Trophoblast cell (in vitro differentiated cells and primary cell): ENCODE measurements around the gene ING4.
A peak's percentile ranks its signal among the peaks of the same experiment; 100 is the strongest.

Source experiments
- DNase-seq, 2 donors: peaks; one replicate each; pipeline ENCODE4 v3.0.0-alpha.2; 2016
- H2AFZ ChIP-seq: 2 replicates; pipeline ENCODE4 v1.6.1; 2013; ENCODE audit warnings: low read length, moderate library complexity, mild to moderate bottlenecking; ENCODE audit not compliant: insufficient read depth, poor library complexity
- H2AK5ac ChIP-seq: 2 replicates; pipeline ENCODE4 v1.6.1; 2013; ENCODE audit warnings: mild to moderate bottlenecking, low read length
- H2BK120ac ChIP-seq: 2 replicates; pipeline ENCODE4 v1.6.1; 2013; ENCODE audit warnings: low read length, mild to moderate bottlenecking, moderate library complexity; ENCODE audit not compliant: insufficient read depth, poor library complexity
- H2BK12ac ChIP-seq: 2 replicates; pipeline ENCODE4 v1.6.1; 2013; ENCODE audit warnings: mild to moderate bottlenecking, low read length, moderate library complexity
- H2BK5ac ChIP-seq: 2 replicates; pipeline ENCODE4 v1.6.1; 2013; ENCODE audit warnings: low read length, low read depth, moderate library complexity, mild to moderate bottlenecking; ENCODE audit not compliant: poor library complexity
- H3K14ac ChIP-seq: 2 replicates; pipeline ENCODE4 v1.6.1; 2013; ENCODE audit warnings: mild to moderate bottlenecking, low read length
- H3K18ac ChIP-seq: 2 replicates; pipeline ENCODE4 v1.6.1; 2013; ENCODE audit warnings: mild to moderate bottlenecking, low read length
- H3K23ac ChIP-seq: 2 replicates; pipeline ENCODE4 v1.6.1; 2013; ENCODE audit warnings: low read length
- H3K27ac ChIP-seq: 2 replicates; pipeline ENCODE4 v1.5.1; 2013; ENCODE audit warnings: low read depth, mild to moderate bottlenecking, inconsistent platforms, low read length, moderate library complexity
- H3K27me3 ChIP-seq: 2 replicates; pipeline ENCODE4 v1.6.1; 2013; ENCODE audit warnings: inconsistent platforms, mild to moderate bottlenecking, low read length, moderate library complexity; ENCODE audit not compliant: insufficient read depth
- H3K36me3 ChIP-seq, 2 experiments: 1 replicate in 1 of 2; 2 replicates in 1 of 2; pipeline ENCODE4 v1.6.1; 2013; ENCODE audit warnings: low read length in 2 of 2, mild to moderate bottlenecking in 2 of 2, moderate library complexity in 1 of 2; ENCODE audit not compliant: insufficient read depth in 2 of 2, control insufficient read depth in 1 of 2
- H3K4ac ChIP-seq: 2 replicates; pipeline ENCODE4 v1.6.1; 2013; ENCODE audit warnings: low read depth, mild to moderate bottlenecking, low read length, moderate library complexity
- H3K4me1 ChIP-seq, 2 experiments: 1 replicate in 1 of 2; 2 replicates in 1 of 2; pipeline ENCODE4 v1.6.1; 2013; ENCODE audit warnings: low read length in 2 of 2, mild to moderate bottlenecking in 2 of 2, moderate library complexity in 1 of 2; ENCODE audit not compliant: insufficient read depth in 2 of 2, control insufficient read depth in 1 of 2
- H3K4me2 ChIP-seq: 2 replicates; pipeline ENCODE4 v1.6.1; 2013; ENCODE audit warnings: inconsistent platforms, mild to moderate bottlenecking, low read length, moderate library complexity
- H3K4me3 ChIP-seq: 2 replicates; pipeline ENCODE4 v1.5.1; 2013; ENCODE audit warnings: mild to moderate bottlenecking, low read depth, low read length, inconsistent platforms
- H3K79me1 ChIP-seq: one replicate; pipeline ENCODE4 v1.6.1; 2013; ENCODE audit warnings: low read length
- H3K79me2 ChIP-seq: 2 replicates; pipeline ENCODE4 v1.6.1; 2013; ENCODE audit warnings: low read length, mild to moderate bottlenecking; ENCODE audit not compliant: control insufficient read depth, insufficient read depth, poor library complexity
- H3K9ac ChIP-seq: 2 replicates; pipeline ENCODE4 v1.6.1; 2013; ENCODE audit warnings: mild to moderate bottlenecking, low read length
- H3K9me3 ChIP-seq: 2 replicates; pipeline ENCODE4 v1.6.1; 2013; ENCODE audit warnings: low read depth, mild to moderate bottlenecking, control low read depth, inconsistent platforms, low read length; ENCODE audit not compliant: insufficient read depth
- H4K12ac ChIP-seq: 2 replicates; pipeline ENCODE4 v1.6.1; 2013; ENCODE audit warnings: low read depth, mild to moderate bottlenecking, low read length, moderate library complexity
- H4K8ac ChIP-seq: 2 replicates; pipeline ENCODE4 v1.6.1; 2013; ENCODE audit warnings: low read depth, mild to moderate bottlenecking, low read length, moderate library complexity
- H4K91ac ChIP-seq: one replicate; pipeline ENCODE4 v1.6.1; 2013; ENCODE audit warnings: low read depth, mild to moderate bottlenecking, low read length, moderate library complexity
- WGBS: extraction: QIAGEN DNeasy Blood & Tissue Kit; methylation state at CpG from one replicate; pipeline ENCODE4 v1.1.7; 2013; ENCODE audit warnings: missing lambda C conversion rate; ENCODE audit not compliant: insufficient read length, insufficient coverage; ENCODE audit errors: extremely low coverage; 5-methylcytosine and 5-hydroxymethylcytosine counted together

ING4 gene

DNA sequence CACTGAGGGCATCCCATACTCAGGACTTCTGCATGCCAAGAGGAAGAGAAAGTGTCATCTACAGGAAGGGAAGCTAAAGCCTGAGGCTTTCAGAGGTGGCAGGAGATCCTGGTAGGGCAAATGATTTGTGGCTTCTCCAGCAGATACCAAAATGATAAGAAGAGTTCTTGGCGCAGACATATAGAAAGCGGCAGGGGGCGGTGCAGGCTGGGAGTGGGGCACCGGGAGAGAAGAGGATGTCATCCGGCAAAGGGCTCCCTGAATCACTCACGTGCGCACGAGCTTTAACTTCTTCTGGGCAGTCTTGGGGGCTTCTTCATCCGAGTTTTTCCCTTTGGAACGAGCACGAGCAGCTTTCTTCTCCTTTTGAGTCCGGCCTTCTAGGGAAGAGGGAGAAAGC, 10.5 kb downstream of the ING4 start:
- Histone ChIP-seq H2AFZ (no peak overlapping the region), H2BK5ac (no peak overlapping the region), H3K4me3 (no peak overlapping the region), H3K79me2 (no peaks in the 10 kb centered on the region), H3K4me1 (no peaks in the 10 kb centered on the region), H3K14ac (no peak overlapping the region), H3K4ac (no peak overlapping the region), H3K27me3 (no peaks in the 10 kb centered on the region), H4K8ac (no peak overlapping the region), H2BK120ac (no peak overlapping the region), H2BK12ac (no peak overlapping the region), H4K12ac (no peak overlapping the region), H3K18ac (no peak overlapping the region), H3K23ac (no peak overlapping the region), H4K91ac (no peak overlapping the region), H3K27ac (no peak overlapping the region), H3K79me1 (no peaks in the 10 kb centered on the region), H3K4me2 (no peak overlapping the region), H2AK5ac (no peak overlapping the region), H3K9ac (no peak overlapping the region), H3K36me3 (peaks cover 34 to 49% of the 10 kb centered on the region in 2 experiments), H3K9me3 (no peaks in the 10 kb centered on the region)
- no CpG with 5 or more reads among the region's 12 CpGs for WGBS
- DNase-seq: no peak

DNA sequence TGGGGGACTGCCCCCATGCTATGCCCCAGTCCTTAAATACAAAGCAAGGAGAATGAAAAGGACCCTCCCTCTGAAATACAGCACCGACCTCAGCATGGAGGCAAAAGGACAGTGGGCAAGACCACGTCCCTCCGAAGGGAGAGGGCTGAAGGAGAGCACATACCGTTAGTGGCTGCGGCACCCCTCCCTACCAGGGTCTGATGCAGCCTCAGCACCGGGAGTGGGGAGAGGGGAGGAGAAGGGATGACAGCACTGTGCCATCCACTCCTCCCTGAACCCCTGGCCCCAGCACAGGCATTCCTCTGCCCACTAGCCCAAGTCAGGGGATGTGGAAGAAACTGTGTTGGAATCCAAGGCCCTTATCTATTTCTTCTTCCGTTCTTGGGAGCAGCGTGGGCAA, 12.1 kb downstream of the ING4 start:
- Histone ChIP-seq H2BK12ac (no peak overlapping the region), H3K4ac (no peak overlapping the region), H3K4me2 (no peak overlapping the region), H4K91ac (no peak overlapping the region), H3K14ac (no peak overlapping the region), H2AFZ (no peak overlapping the region), H3K27ac (no peak overlapping the region), H3K4me3 (no peak overlapping the region), H2AK5ac (no peak overlapping the region), H3K4me1 (no peaks in the 10 kb centered on the region), H2BK5ac (no peak overlapping the region), H4K8ac (no peak overlapping the region), H4K12ac (no peak overlapping the region), H2BK120ac (no peak overlapping the region), H3K79me2 (no peaks in the 10 kb centered on the region), H3K18ac (no peak overlapping the region), H3K36me3 (peaks cover 27 to 43% of the 10 kb centered on the region in 2 experiments), H3K27me3 (no peaks in the 10 kb centered on the region), H3K9me3 (peaks cover 6% of the 10 kb centered on the region), H3K79me1 (no peaks in the 10 kb centered on the region), H3K9ac (no peak overlapping the region), H3K23ac (no peak overlapping the region)
- no CpG with 5 or more reads among the region's 8 CpGs for WGBS
- no peak for DNase-seq

DNA sequence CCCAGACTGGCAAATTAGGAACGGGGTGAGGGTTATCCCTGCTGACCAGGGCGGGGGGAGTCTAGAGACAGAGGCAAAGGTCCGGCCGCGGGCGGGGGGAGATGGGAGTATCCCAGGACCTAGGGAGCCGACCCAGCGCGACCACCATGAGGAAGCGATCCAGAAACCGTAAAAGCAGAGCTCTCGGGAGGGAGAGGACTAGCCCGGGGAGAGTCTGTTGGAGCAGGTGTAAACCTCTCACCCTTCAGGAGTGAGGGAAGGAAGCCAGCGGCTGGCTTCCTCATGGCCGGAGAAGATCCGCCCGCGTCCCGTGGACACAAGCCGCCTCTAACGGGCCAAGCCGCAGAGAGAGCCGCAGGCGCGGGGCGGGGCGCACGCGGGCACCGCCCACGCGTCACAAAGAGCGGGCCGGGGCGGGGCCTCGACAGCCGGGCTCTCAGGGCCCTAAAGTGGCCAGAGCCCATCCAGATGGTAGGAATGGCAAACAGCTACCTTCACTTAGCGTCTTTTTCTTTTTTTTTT, 15.8 kb downstream of the ING4 start, which contains the start of gene ACRBP:
TSS of gene ACRBP (minus strand) at position 350 of the 522 bp plus-strand sequence. CDS start at position 284, 66 bp downstream.
- Histone ChIP-seq H3K9me3 (peaks cover 8% of the 10 kb centered on the region), H3K79me2 (no peaks in the 10 kb centered on the region), H4K12ac (no peak within 1 kb of the TSS), H3K4me2 (peak within 1 kb of the TSS; percentile 47), H3K9ac (no peak within 1 kb of the TSS), H2BK120ac (no peak within 1 kb of the TSS), H3K27me3 (no peaks in the 10 kb centered on the region), H2AFZ (no peak within 1 kb of the TSS), H3K18ac (no peak within 1 kb of the TSS), H4K91ac (no peak within 1 kb of the TSS), H3K23ac (no peak within 1 kb of the TSS), H2BK12ac (no peak within 1 kb of the TSS), H3K79me1 (no peaks in the 10 kb centered on the region), H3K14ac (no peak within 1 kb of the TSS), H2AK5ac (no peak within 1 kb of the TSS), H3K4me1 (no peaks in the 10 kb centered on the region), H3K27ac (no peak within 1 kb of the TSS), H3K4me3 (no peak within 1 kb of the TSS), H2BK5ac (no peak within 1 kb of the TSS), H3K4ac (no peak within 1 kb of the TSS), H4K8ac (no peak within 1 kb of the TSS), H3K36me3 (peaks cover 17 to 27% of the 10 kb centered on the region in 2 experiments)
- peak; percentile 79 to 90 for DNase-seq
- WGBS: no CpG with 5 or more reads among the region's 38 CpGs

DNA sequence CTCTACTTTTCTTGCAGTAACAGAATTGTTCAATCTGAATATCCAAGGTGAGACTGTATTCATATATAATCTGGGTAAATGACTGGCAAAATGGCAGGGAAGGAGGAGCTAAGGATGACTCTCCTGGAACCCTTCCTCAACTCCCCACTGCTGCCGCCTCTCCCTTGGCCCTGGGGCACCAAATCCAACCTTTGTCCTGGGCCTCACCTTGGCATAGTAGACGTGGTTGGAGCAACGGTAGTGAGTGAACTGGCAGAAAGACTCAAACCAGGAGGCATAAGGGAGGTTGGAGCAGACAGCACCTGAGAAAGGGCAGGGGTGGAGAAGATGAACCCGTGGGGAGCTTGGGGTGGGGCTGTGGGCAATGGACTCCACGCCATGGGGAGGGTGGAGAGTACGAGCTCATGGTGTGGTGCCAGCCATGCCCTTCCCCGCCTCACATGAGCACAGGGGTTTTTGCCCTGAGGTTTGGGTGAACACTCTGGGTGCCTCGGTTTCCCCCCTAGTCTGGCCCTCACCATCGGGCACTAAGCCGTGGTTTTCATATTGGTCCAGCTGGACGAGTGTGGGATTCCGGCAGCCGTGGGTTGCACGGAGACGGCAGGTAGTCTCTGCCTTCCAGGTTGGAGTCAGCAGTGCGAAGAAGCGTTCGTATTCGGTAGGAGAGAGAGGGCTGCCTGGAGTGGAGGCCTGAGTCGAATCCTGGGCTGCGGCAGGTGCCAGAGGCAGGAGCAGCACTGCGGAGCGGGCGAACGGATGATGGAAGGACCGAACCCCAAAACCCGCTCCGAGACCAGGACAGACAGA, 16.4 kb downstream of the ING4 start:
- H3K9me3 ChIP-seq: peaks cover 8% of the 10 kb centered on the region
- H2BK120ac ChIP-seq: no peak overlapping the region
- no peak overlapping the region for H3K27ac ChIP-seq
- no peak overlapping the region for H4K12ac ChIP-seq
- H3K23ac ChIP-seq: no peak overlapping the region
- H3K27me3 ChIP-seq: no peaks in the 10 kb centered on the region
- DNase-seq: no peak
- no peak overlapping the region for H3K14ac ChIP-seq
- H2AK5ac ChIP-seq: no peak overlapping the region
- H3K4me1 ChIP-seq: no peaks in the 10 kb centered on the region
- peak overlapping the region; percentile 47 for H3K4me2 ChIP-seq
- no peak overlapping the region for H2BK5ac ChIP-seq
- no peak overlapping the region for H2BK12ac ChIP-seq
- H4K8ac ChIP-seq: no peak overlapping the region
- H3K79me1 ChIP-seq: no peaks in the 10 kb centered on the region
- no peak overlapping the region for H3K4me3 ChIP-seq
- no peak overlapping the region for H2AFZ ChIP-seq
- H3K9ac ChIP-seq: no peak overlapping the region
- no peak overlapping the region for H3K4ac ChIP-seq
- no peak overlapping the region for H4K91ac ChIP-seq
- peaks cover 12 to 21% of the 10 kb centered on the region in 2 experiments for H3K36me3 ChIP-seq
- no peaks in the 10 kb centered on the region for H3K79me2 ChIP-seq
- no peak overlapping the region for H3K18ac ChIP-seq
- no CpG with 5 or more reads among the region's 28 CpGs for WGBS
